Right lobe of liver (tissue), 4 donors: ENCODE data around the gene SMIM20.

Source experiments
- CTCF ChIP-seq, 4 donors: fragments of 200-600 bp in 3 of 4; fragments of 450-650 bp in 1 of 4; IDR thresholded peaks; one replicate each; pipeline versions ENCODE4 v1.5.1 to v1.8.0; 2016 to 2022; ENCODE audit warnings: antibody characterized with exemption in 4 of 4, mild to moderate bottlenecking in 2 of 4
- POLR2A ChIP-seq: fragments of 450-650 bp; IDR thresholded peaks from one replicate; pipeline ENCODE4 v1.6.1; 2017; ENCODE audit warnings: antibody characterized with exemption, mild to moderate bottlenecking
- donor health status: DM: no; HTN: no; CAD: no.
- donor health status: DM: no; HTN: no; CAD: no.
- donor health status: DM: no; HTN: yes; CAD: no.

- no peak for TF ChIP-seq CTCF (IDR thresholded peaks at IDR 0.05)
- no peak for TF ChIP-seq POLR2A
Observed at GRCh38 chr4:25950461-25951389, 36.7 kb downstream of the SMIM20 start.
